Glutamatergic neuron (in vitro differentiated cells): ENCODE results near the gene GFOD1. TPM values are rescaled to one million over a fixed set of nuclear protein-coding genes. Genes with fewer than 3 reads are reported as not detected.

ENCODE experiments used
- DNase-seq: peaks from one replicate; pipeline ENCODE4 v3.0.0; 2022
- H3K27ac Mint-ChIP-seq: one replicate; pipeline ENCODE4 v1.8.0; 2020; ENCODE audit warnings: mild to moderate bottlenecking, mixed read lengths, inconsistent platforms; ENCODE audit not compliant: unreplicated experiment
- H3K27me3 Mint-ChIP-seq: one replicate; pipeline ENCODE4 v1.8.0; 2020; ENCODE audit warnings: mild to moderate bottlenecking, moderate library complexity, mixed read lengths, inconsistent platforms; ENCODE audit not compliant: unreplicated experiment
- H3K36me3 Mint-ChIP-seq: one replicate; pipeline ENCODE4 v1.8.0; 2020; ENCODE audit warnings: mild to moderate bottlenecking, mixed read lengths, inconsistent platforms; ENCODE audit not compliant: unreplicated experiment
- H3K4me1 Mint-ChIP-seq: one replicate; pipeline ENCODE4 v1.8.0; 2020; ENCODE audit warnings: mild to moderate bottlenecking, low read depth, mixed read lengths, inconsistent platforms; ENCODE audit not compliant: unreplicated experiment
- H3K4me3 Mint-ChIP-seq: one replicate; pipeline ENCODE4 v1.8.0; 2020; ENCODE audit warnings: mild to moderate bottlenecking, mixed read lengths, inconsistent platforms; ENCODE audit not compliant: unreplicated experiment
- H3K9me3 Mint-ChIP-seq: one replicate; pipeline ENCODE4 v1.8.0; 2020; ENCODE audit warnings: mild to moderate bottlenecking, moderate library complexity, mixed read lengths, inconsistent platforms; ENCODE audit not compliant: unreplicated experiment
- CTCF ChIP-seq: fragments of 200-600 bp; sonication (generic); IDR thresholded peaks from one replicate; pipeline ENCODE4 v1.5.0; 2021; ENCODE audit not compliant: partially characterized antibody, unreplicated experiment
- total RNA-seq: library from RNA; stranded (reverse); fragmentation: NEBNext Ultra II Directional; extraction: Animal tissue kit (Norgen Biotek cat#: 25700); gene quantifications from one replicate; pipeline ENCODE4 v1.2.1, GENCODE V29; 2021; ENCODE audit not compliant: unreplicated experiment

The GFOD1 gene
- total RNA-seq, 1 donor from 2014 or later, result 4.1 TPM

- peaks cover 8% of the 10 kb centered on the region for H3K27me3 Mint-ChIP-seq
- no peaks in the 10 kb centered on the region for H3K4me1 Mint-ChIP-seq
- no peak for DNase-seq
- no peak for TF ChIP-seq CTCF
- peaks cover 4% of the 10 kb centered on the region for H3K9me3 Mint-ChIP-seq
- no peaks in the 10 kb centered on the region for H3K36me3 Mint-ChIP-seq
- no peak overlapping the region for H3K4me3 Mint-ChIP-seq
- no peak overlapping the region for H3K27ac Mint-ChIP-seq
These were observed 4.1 kb upstream of the GFOD1 start for GRCh38 chr6:13491538-13491937.

GRCh38 chr6:13490402-13490801, 3.0 kb upstream of the GFOD1 start:
- Mint-ChIP-seq H3K4me1 (peaks cover 3% of the 10 kb centered on the region), H3K4me3 (no peak overlapping the region), H3K36me3 (no peaks in the 10 kb centered on the region), H3K27me3 (peaks cover 8% of the 10 kb centered on the region), H3K27ac (no peak overlapping the region), H3K9me3 (peaks cover 7% of the 10 kb centered on the region)
- DNase-seq, result no peak
- no peak for TF ChIP-seq CTCF

GRCh38 chr6:13488896-13489237, 1.5 kb upstream of the GFOD1 start:
- Mint-ChIP-seq H3K27me3 (peaks cover 8% of the 10 kb centered on the region), H3K4me3 (peak overlapping the region; percentile 65), H3K36me3 (no peaks in the 10 kb centered on the region), H3K27ac (no peak overlapping the region), H3K9me3 (peaks cover 7% of the 10 kb centered on the region), H3K4me1 (peaks cover 13% of the 10 kb centered on the region)
- TF ChIP-seq CTCF, result no peak
- DNase-seq, result no peak

- H3K9me3 Mint-ChIP-seq, result peaks cover 7% of the 10 kb centered on the region
- peak; percentile 48 for DNase-seq
- peak overlapping the region; percentile 85 for H3K4me3 Mint-ChIP-seq
- peak overlapping the region; percentile 64 for H3K27ac Mint-ChIP-seq
- H3K36me3 Mint-ChIP-seq, result no peaks in the 10 kb centered on the region
- peaks cover 13% of the 10 kb centered on the region for H3K4me1 Mint-ChIP-seq
- no peak for TF ChIP-seq CTCF
- peaks cover 8% of the 10 kb centered on the region for H3K27me3 Mint-ChIP-seq
These were observed 855 bp upstream of the GFOD1 start for GRCh38 chr6:13488015-13488895.

- Mint-ChIP-seq H3K36me3 (no peaks in the 10 kb centered on the region), H3K9me3 (peaks cover 7% of the 10 kb centered on the region), H3K4me3 (peak overlapping the region; percentile 95), H3K4me1 (peaks cover 13% of the 10 kb centered on the region), H3K27ac (no peak overlapping the region), H3K27me3 (peaks cover 8% of the 10 kb centered on the region)
- peak; percentile 69 for DNase-seq
- no peak for TF ChIP-seq CTCF
These were observed 700 bp downstream of the GFOD1 start for GRCh38 chr6:13486679-13487121.
